Left cardiac atrium (tissue), 4 donors: ENCODE data around the gene TERB2. TPM values are rescaled to one million over a fixed set of nuclear protein-coding genes. Genes with fewer than 3 reads are reported as not detected.
"Not testable (repeated sequence)": the region's sequence is repeated elsewhere in the genome, so short reads cannot be mapped to it uniquely, and the experiment has no call there.

Source experiments
- ATAC-seq, 2 donors: fragments of 200-7000 bp; cut with Tn5 transposase; one replicate each; pipeline ENCODE4 v1.9.1; 2020; ENCODE audit warnings: mild to moderate bottlenecking in 2 of 2, moderate library complexity in 2 of 2
- DNase-seq: peaks from one replicate; pipeline ENCODE4 v3.0.0-alpha.2; 2020
- intact Hi-C, 2 donors: fragments of 100-400 bp; cut with DNase I; formaldehyde crosslinking; loops; one replicate each; pipeline versions ENCODE4 v1.14.1 to v1.15.1; 2022 to 2023
- total RNA-seq, 2 donors: library from RNA; stranded (reverse); fragmentation: NEBNext Ultra II Directional; extraction: Animal tissue kit (Norgen Biotek cat#: 25700); gene quantifications; one replicate each; pipeline ENCODE4 v1.2.1, GENCODE V29; 2021
- donor health status: DM: no; HTN: yes; CAD: no.
- donor health status: DM: no; HTN: yes; CAD: no; lungs with severe emphysema.
- donor health status: DM: yes; HTN: yes; CAD: no.
- donor health status: Dilated cardiomyopathy.

The TERB2 gene
- total RNA-seq, 2 donors from 2014 or later = not detected

DNA sequence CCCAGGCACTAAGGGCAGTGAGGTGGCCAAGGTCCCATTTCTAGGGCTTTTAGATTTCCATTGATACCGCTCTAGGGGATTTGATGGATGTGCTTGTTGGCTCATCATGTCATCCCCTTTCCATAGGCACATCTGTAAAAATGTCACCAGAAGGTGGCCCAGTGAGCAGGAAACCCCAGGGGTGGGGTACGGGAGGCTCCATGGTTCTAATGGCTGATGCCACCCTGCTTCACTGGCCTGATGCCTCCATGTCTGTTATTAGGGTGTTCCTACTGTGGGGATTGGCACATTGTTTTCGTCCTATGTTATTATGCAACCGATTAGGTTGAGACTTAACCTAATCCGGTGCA is 32.4 kb downstream of the TERB2 start:
- intact Hi-C loops = not testable (repeated sequence)

DNA sequence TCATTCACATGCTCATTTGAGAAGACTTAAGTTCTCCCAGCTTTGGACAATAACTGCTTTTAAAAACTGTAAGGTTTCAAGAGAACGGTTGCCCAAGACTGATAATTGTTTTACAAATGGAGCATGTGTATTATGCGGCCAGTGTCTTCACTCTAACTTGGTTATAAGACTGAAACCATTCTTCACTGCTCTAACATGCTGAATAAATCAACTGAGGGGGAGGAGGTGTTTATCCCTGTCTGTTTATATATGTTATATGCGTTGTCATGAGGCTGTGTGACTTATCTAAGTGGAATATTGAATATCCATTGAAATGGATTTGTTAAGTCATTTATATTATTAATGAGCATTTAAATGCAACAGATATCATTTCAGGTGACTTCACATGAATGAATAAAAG is 41.1 kb downstream of the TERB2 start:
- intact Hi-C loops, DNase-seq, ATAC-seq: not testable (repeated sequence)

More for the DNA sequence above, 32.4 kb downstream of the TERB2 start:
- ATAC-seq, DNase-seq: not testable (repeated sequence)

DNA sequence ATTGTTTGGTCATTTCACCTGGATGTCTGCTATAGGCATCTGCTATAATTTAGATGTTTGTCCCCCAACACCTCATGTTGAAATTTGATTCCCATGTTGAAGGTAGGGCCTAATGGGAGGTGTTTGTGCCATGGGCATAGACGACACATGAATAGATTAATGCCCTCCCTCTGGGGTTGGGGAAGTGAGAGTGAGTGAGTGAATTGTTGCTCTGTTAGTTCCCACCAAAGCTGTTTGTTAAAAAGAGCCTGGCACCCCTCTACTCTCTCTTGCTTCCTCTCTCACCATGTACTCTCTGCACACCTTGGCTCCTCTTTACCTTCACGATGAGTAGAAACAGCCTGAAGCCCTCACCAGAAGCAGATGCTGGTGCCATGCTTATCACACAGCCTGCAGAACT is 42.6 kb downstream of the TERB2 start:
- DNase-seq (no peak), ATAC-seq (no peak)
- intact Hi-C loops = no loop called here

DNA sequence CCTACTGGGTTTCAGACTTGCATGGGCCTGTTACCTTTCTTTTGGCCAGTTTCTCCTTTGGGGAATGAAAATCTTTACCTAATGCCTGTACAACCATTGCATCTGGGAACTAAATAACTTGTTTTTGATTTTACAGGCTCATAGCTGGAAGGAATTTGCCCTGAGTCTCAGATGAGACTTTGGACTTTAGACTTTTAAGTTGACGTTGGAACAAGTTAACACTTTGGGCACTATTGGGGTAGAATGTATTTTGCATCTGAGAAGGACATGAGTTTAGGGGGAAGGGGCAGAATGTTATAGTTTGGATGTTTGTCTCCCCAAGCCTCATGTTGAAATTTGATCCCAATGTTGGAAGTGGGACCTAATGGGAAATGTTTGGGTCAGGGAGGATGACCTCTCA is 44.7 kb downstream of the TERB2 start:
- ATAC-seq, intact Hi-C loops, DNase-seq: not testable (repeated sequence)

GRCh38 chr15:45003731-45004410 is 47.4 kb downstream of the TERB2 start:
- DNase-seq, ATAC-seq, intact Hi-C loops: not testable (repeated sequence)

- DNase-seq, intact Hi-C loops, ATAC-seq: not testable (repeated sequence)
Observed at GRCh38 chr15:45004590-45005175, 48.2 kb downstream of the TERB2 start.

DNA sequence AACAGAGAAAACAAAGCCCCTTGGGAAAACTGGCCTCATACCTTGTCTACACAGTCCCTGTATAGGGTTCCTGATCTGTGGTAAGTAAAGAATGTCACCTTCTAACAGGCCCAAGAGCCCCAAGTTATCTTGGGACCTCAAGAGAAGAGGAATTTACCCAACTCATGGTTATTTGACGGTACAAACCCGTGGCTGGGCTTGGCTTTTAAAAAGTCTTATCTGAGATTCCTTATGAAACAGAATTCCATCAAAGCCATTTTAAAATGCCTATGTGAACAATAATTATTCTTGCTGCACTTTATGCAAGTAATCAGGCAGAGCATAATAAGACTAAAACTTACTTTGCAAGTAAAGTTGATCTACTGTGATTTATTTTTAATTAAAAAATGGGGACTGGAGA is 52.6 kb downstream of the TERB2 start:
- no peak for DNase-seq
- ATAC-seq = no peak
- intact Hi-C loops = no loop called here

- intact Hi-C loops, DNase-seq, ATAC-seq: not testable (repeated sequence)
Observed at GRCh38 chr15:45015114-45015513, 58.6 kb downstream of the TERB2 start.

GRCh38 chr15:45020222-45020900 is 63.9 kb downstream of the TERB2 start:
- intact Hi-C loops, ATAC-seq, DNase-seq: not testable (repeated sequence)

DNA sequence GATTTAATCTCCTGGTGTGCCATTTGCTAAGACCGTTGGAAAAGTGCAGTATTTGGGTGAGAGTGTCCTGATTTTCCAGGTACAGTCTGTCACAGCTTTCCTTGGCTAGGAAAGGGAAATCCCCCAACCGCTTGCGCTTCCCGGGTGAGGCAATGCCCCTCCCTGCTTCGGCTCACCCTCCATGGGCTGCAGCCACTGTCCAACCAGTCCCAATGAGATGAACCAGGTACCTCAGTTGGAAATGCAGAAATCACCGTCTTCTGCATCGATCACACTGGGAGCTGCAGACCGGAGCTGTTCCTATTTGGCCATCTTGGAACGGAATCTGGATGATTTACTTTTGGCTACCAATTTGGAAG is 64.4 kb downstream of the TERB2 start:
- ATAC-seq, DNase-seq, intact Hi-C loops: not testable (repeated sequence)

- intact Hi-C loops = no loop called here
- ATAC-seq (no peak), DNase-seq (no peak)
Observed at GRCh38 chr15:45021348-45021747, 64.9 kb downstream of the TERB2 start.

- peak; percentile 96 for DNase-seq
- intact Hi-C loops = no loop called here
- peak; percentile 99 to 100 for ATAC-seq
Observed at GRCh38 chr15:45022871-45023658, 66.6 kb downstream of the TERB2 start, which contains the start of gene SORD. Gene SORD (plus strand): TSS chr15:45023195. CDS start chr15:45023284, 89 bp downstream.

DNA sequence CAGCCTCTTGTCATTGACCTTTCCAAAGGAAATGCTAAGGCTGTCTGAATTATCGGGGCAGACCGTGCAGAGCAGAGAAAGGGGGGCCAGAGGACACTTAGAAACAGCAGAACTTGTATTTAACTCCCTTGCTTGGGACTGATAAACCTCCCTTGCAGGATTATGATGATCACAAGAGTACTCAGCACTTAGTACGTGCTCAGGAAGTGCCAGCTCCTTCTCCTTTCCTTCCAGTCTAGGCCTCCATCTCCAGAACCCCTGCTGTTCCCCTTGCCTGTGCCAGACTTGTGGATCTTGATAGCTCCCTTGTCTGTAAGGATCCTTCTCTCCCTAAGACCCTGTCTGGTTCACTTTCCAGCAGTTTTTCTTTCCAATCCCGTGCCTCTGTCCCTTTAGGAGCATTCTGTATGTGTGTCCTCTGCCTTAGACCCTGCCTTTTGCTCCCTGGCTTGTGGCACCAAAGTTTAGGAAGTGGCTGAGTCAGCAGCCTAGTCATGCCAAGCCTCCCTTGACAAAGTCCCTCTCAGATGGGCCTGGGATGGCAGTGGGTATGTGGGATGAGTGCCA is 67.3 kb downstream of the TERB2 start:
- ATAC-seq (peak in 1 of 2 donors; percentile 15), DNase-seq (no peak)
- intact Hi-C loops = no loop called here

- DNase-seq, ATAC-seq: not testable (repeated sequence)
- intact Hi-C loops = loop anchor here in 1 of 2 donors (5.0 kb wide), 1 partner anchor 42 kb away; no protein-coding TSS in a partner anchor
Observed at GRCh38 chr15:45024649-45025048, 68.2 kb downstream of the TERB2 start.

GRCh38 chr15:45025627-45026026 is 69.1 kb downstream of the TERB2 start:
- intact Hi-C loops = loop anchor here in 1 of 2 donors (5.0 kb wide), 1 partner anchor 43 kb away; no protein-coding TSS in a partner anchor
- DNase-seq, ATAC-seq: not testable (repeated sequence)

DNA sequence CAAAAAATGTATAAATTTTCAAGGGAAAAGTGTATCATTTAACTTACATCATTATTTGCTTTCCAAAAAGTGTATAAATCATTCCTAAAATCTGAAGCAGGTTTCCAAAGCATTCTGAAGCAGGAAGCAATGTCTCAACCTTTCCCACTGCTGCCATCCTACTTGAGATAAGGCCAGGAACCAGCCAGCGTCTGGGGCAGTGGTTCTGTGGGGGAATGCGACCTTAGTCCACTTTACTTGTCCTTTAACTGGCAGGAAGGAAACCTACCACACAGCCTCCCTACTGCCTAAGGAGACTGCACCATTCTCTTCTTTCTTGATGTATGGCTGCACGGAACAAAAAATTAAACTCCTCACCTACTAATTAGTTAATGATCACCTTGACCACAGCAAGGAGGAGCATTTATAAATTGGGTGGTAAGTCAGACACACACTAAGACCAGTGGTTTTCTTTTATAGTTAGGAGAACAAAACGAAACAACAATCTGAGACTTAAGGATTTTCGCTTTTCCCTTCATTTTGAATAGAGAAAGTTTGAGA is 70.2 kb downstream of the TERB2 start:
- no peak for ATAC-seq
- intact Hi-C loops = loop anchor here in 1 of 2 donors (5.0 kb wide), 1 partner anchor 44 kb away; no protein-coding TSS in a partner anchor
- no peak for DNase-seq

GRCh38 chr15:45027220-45027619 is 70.7 kb downstream of the TERB2 start:
- DNase-seq (no peak), ATAC-seq (no peak)
- intact Hi-C loops = loop anchor here in 1 of 2 donors (5.0 kb wide), 1 partner anchor 45 kb away; no protein-coding TSS in a partner anchor
